Breast epithelium (tissue), 4 donors: Measurements from ENCODE around the gene ELMO1. TPM values are rescaled to one million over a fixed set of nuclear protein-coding genes. Genes with fewer than 3 reads are reported as not detected.

ENCODE experiments used
- DNase-seq, 2 donors: peaks; one replicate each; pipeline ENCODE4 v3.0.0-alpha.2; 2019; ENCODE audit warnings: low spot score in 2 of 2
- H3K27ac ChIP-seq, 2 donors: fragments of 200-600 bp; sonication (generic) in 1 of 2; one replicate each; pipeline ENCODE4 v1.5.1; 2016 to 2019; ENCODE audit warnings: mild to moderate bottlenecking in 1 of 2
- H3K27me3 ChIP-seq, 2 donors: fragments of 200-600 bp; sonication (generic) in 1 of 2; one replicate each; pipeline versions ENCODE4 v1.5.1 to v1.6.0; 2017 to 2019; ENCODE audit warnings: control low read depth in 1 of 2, mild to moderate bottlenecking in 1 of 2
- H3K36me3 ChIP-seq: fragments of 200-600 bp; one replicate; pipeline ENCODE4 v1.5.1; 2019
- H3K4me1 ChIP-seq, 2 donors: fragments of 200-600 bp; sonication (generic); one replicate each; pipeline ENCODE4 v1.5.1; 2016 to 2019; ENCODE audit warnings: control low read depth in 1 of 2
- H3K4me3 ChIP-seq, 3 donors: fragments of 200-600 bp; sonication (generic); 1 replicate in 2 of 3; 2 replicates in 1 of 3; pipeline ENCODE4 v1.5.1; 2016 to 2019; ENCODE audit warnings: mild to moderate bottlenecking in 3 of 3, moderate library complexity in 2 of 3
- H3K9me3 ChIP-seq, 2 donors: fragments of 200-600 bp; sonication (generic) in 1 of 2; one replicate each; pipeline ENCODE4 v1.5.1; 2016 to 2019; ENCODE audit warnings: control low read depth in 1 of 2
- CTCF ChIP-seq, 3 donors: fragments of 450-650 bp; IDR thresholded peaks; one replicate each; pipeline ENCODE4 v1.5.1; 2016 to 2017; ENCODE audit warnings: antibody characterized with exemption in 3 of 3, mild to moderate bottlenecking in 3 of 3, moderate library complexity in 3 of 3
- POLR2A ChIP-seq: fragments of 450-650 bp; IDR thresholded peaks from one replicate; pipeline ENCODE4 v1.6.1; 2016; ENCODE audit warnings: antibody characterized with exemption, mild to moderate bottlenecking, moderate library complexity
- POLR2AphosphoS5 ChIP-seq, 3 donors: sonication (generic); formaldehyde crosslinking; IDR thresholded peaks; one replicate each; pipeline ENCODE4 v1.6.1; 2017; ENCODE audit warnings: antibody characterized with exemption in 3 of 3
- intact Hi-C: fragments of 100-400 bp; cut with DNase I; formaldehyde crosslinking; loops from one replicate; pipeline ENCODE4 v1.15.1; 2023; ENCODE audit warnings: low total_unique reads
- total RNA-seq, 3 donors: library from RNA; depleted of rRNA; stranded (reverse); fragments of >200 nt; gene quantifications; one replicate each; pipeline ENCODE4 v1.1.0, GENCODE V29; 2016

ELMO1 gene
- total RNA-seq, 3 donors from 2014 or later, result 49.5 to 110 (median 66.9) TPM

- no peak for DNase-seq
- no peaks in the 10 kb centered on the region for H3K27me3 ChIP-seq
- H3K4me3 ChIP-seq, result no peak overlapping the region
- no peaks in the 10 kb centered on the region for H3K9me3 ChIP-seq
- H3K36me3 ChIP-seq, result no peaks in the 10 kb centered on the region
- intact Hi-C loops, result no loop called here
- H3K27ac ChIP-seq, result no peak overlapping the region
- no peaks in the 10 kb centered on the region for H3K4me1 ChIP-seq
- TF ChIP-seq CTCF (IDR thresholded peaks at IDR 0.05) (no peak), POLR2A (no peak), POLR2AphosphoS5 (IDR thresholded peaks at IDR 0.05) (no peak)
Measured at GRCh38 chr7:37277513-37277912, 171.2 kb downstream of the ELMO1 start.

- no peaks in the 10 kb centered on the region for H3K36me3 ChIP-seq
- H3K4me1 ChIP-seq, result no peaks in the 10 kb centered on the region
- no peak overlapping the region for H3K4me3 ChIP-seq
- H3K9me3 ChIP-seq, result no peaks in the 10 kb centered on the region
- H3K27me3 ChIP-seq, result no peaks in the 10 kb centered on the region
- H3K27ac ChIP-seq, result peak overlapping the region in 1 of 2 donors; percentile 7
- no peak for TF ChIP-seq CTCF (IDR thresholded peaks at IDR 0.05)
- TF ChIP-seq POLR2AphosphoS5 (IDR thresholded peaks at IDR 0.05), result no peak
- TF ChIP-seq POLR2A, result no peak
- intact Hi-C loops, result no loop called here
- DNase-seq, result no peak
Measured at GRCh38 chr7:37275078-37275710, 173.5 kb downstream of the ELMO1 start.

GRCh38 chr7:37273891-37274290 lies 174.8 kb downstream of the ELMO1 start:
- no peaks in the 10 kb centered on the region for H3K36me3 ChIP-seq
- no peaks in the 10 kb centered on the region for H3K4me1 ChIP-seq
- no peaks in the 10 kb centered on the region for H3K9me3 ChIP-seq
- H3K27ac ChIP-seq, result no peak overlapping the region
- no peak for TF ChIP-seq POLR2A
- no peak for TF ChIP-seq CTCF (IDR thresholded peaks at IDR 0.05)
- no peak for TF ChIP-seq POLR2AphosphoS5 (IDR thresholded peaks at IDR 0.05)
- H3K4me3 ChIP-seq, result no peak overlapping the region
- intact Hi-C loops, result no loop called here
- no peaks in the 10 kb centered on the region for H3K27me3 ChIP-seq
- no peak for DNase-seq

GRCh38 chr7:37269711-37270508 lies 178.8 kb downstream of the ELMO1 start:
- H3K4me1 ChIP-seq, result no peaks in the 10 kb centered on the region
- no peaks in the 10 kb centered on the region for H3K27me3 ChIP-seq
- intact Hi-C loops, result no loop called here
- no peaks in the 10 kb centered on the region for H3K36me3 ChIP-seq
- no peak overlapping the region for H3K27ac ChIP-seq
- H3K9me3 ChIP-seq, result no peaks in the 10 kb centered on the region
- TF ChIP-seq CTCF (IDR thresholded peaks at IDR 0.05) (no peak), POLR2A (no peak), POLR2AphosphoS5 (IDR thresholded peaks at IDR 0.05) (no peak)
- no peak overlapping the region for H3K4me3 ChIP-seq
- no peak for DNase-seq

- H3K36me3 ChIP-seq, result no peaks in the 10 kb centered on the region
- H3K4me3 ChIP-seq, result no peak overlapping the region
- no peaks in the 10 kb centered on the region for H3K27me3 ChIP-seq
- DNase-seq, result no peak
- H3K9me3 ChIP-seq, result no peaks in the 10 kb centered on the region
- no peak for TF ChIP-seq POLR2AphosphoS5 (IDR thresholded peaks at IDR 0.05)
- no peaks in the 10 kb centered on the region for H3K4me1 ChIP-seq
- no peak overlapping the region for H3K27ac ChIP-seq
- intact Hi-C loops, result no loop called here
Measured at GRCh38 chr7:37267251-37267650, 181.4 kb downstream of the ELMO1 start.
